Breast epithelium (tissue), 3 donors: ENCODE data around the gene CDS2.

Experiments
- POLR2A ChIP-seq: fragments of 450-650 bp; IDR thresholded peaks from one replicate; pipeline ENCODE4 v1.6.1; 2016; ENCODE audit warnings: antibody characterized with exemption, mild to moderate bottlenecking, moderate library complexity
- POLR2AphosphoS5 ChIP-seq, 3 donors: sonication (generic); formaldehyde crosslinking; IDR thresholded peaks; one replicate each; pipeline ENCODE4 v1.6.1; 2017; ENCODE audit warnings: antibody characterized with exemption in 3 of 3
- TF ChIP-seq, protein P1 (sequence below), 3 donors: fragments of 450-650 bp; IDR thresholded peaks; one replicate each; pipeline ENCODE4 v1.5.1; 2016 to 2017; ENCODE audit warnings: antibody characterized with exemption in 3 of 3, mild to moderate bottlenecking in 3 of 3, moderate library complexity in 3 of 3

DNA sequence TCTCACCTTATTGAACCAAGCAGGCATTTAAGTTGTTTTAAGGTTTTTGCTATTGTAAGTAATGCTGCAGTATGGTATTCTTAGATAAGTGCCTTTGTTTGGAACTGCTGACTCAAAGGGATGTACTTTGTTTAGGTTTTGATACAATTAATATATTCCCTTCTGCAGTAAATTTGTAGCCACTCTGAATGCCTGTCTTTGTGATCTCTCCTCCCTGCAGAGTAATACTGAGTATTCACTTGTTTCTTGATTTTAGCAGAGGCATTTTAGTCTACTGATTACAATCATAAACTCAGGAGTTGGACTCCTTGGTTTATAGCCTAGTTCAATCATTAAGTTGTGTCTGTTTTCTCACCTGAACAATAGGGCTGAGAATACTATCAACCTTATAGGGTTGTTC, 13.4 kb downstream of the CDS2 start:
- TF ChIP-seq, protein P1, sequence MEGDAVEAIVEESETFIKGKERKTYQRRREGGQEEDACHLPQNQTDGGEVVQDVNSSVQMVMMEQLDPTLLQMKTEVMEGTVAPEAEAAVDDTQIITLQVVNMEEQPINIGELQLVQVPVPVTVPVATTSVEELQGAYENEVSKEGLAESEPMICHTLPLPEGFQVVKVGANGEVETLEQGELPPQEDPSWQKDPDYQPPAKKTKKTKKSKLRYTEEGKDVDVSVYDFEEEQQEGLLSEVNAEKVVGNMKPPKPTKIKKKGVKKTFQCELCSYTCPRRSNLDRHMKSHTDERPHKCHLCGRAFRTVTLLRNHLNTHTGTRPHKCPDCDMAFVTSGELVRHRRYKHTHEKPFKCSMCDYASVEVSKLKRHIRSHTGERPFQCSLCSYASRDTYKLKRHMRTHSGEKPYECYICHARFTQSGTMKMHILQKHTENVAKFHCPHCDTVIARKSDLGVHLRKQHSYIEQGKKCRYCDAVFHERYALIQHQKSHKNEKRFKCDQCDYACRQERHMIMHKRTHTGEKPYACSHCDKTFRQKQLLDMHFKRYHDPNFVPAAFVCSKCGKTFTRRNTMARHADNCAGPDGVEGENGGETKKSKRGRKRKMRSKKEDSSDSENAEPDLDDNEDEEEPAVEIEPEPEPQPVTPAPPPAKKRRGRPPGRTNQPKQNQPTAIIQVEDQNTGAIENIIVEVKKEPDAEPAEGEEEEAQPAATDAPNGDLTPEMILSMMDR (IDR thresholded peaks at IDR 0.05): no peak
- no peak for TF ChIP-seq POLR2AphosphoS5 (IDR thresholded peaks at IDR 0.05)
- no peak for TF ChIP-seq POLR2A
